HEK293 (cell line): Measurements from ENCODE around the gene CASK.

ENCODE experiments used
- ATF2 ChIP-seq: fragments of 450-650 bp; formaldehyde crosslinking; IDR thresholded peaks from 2 replicates; pipeline ENCODE4 v1.5.1; 2016; ENCODE audit warnings: missing biosample characterization, missing genetic modification characterization, low read depth
- CTCF ChIP-seq: fragments of 450-650 bp; formaldehyde crosslinking; IDR thresholded peaks from 2 replicates; pipeline ENCODE4 v1.5.1; 2016; ENCODE audit warnings: missing biosample characterization, missing genetic modification characterization
- KLF10 ChIP-seq: fragments of 450-650 bp; IDR thresholded peaks from 2 replicates; pipeline ENCODE4 v1.5.1; 2018; ENCODE audit warnings: missing biosample characterization, mild to moderate bottlenecking, missing genetic modification characterization
- MEIS1 ChIP-seq: sonication (generic); formaldehyde crosslinking; IDR thresholded peaks from 2 replicates; pipeline ENCODE4 v1.8.1; 2022; ENCODE audit warnings: missing genetic modification reagents, mild to moderate bottlenecking, borderline replicate concordance
- MYNN ChIP-seq: fragments of 450-650 bp; formaldehyde crosslinking; IDR thresholded peaks from 2 replicates; pipeline ENCODE4 v1.5.1; 2016; ENCODE audit warnings: missing biosample characterization, missing genetic modification characterization, borderline replicate concordance
- TCF7L2 ChIP-seq: IDR thresholded peaks from 2 replicates; pipeline ENCODE4 v1.6.1; 2011; ENCODE audit warnings: low read depth, mild to moderate bottlenecking, inconsistent platforms, low read length, moderate library complexity, borderline replicate concordance
- ZBTB10 ChIP-seq: fragments of 450-650 bp; formaldehyde crosslinking; IDR thresholded peaks from 2 replicates; pipeline ENCODE4 v1.5.1; 2016; ENCODE audit warnings: missing biosample characterization, missing genetic modification characterization
- ZFHX2 ChIP-seq: fragments of 450-650 bp; formaldehyde crosslinking; conservative IDR thresholded peaks from 2 replicates; pipeline ENCODE4 v1.5.1; 2016; ENCODE audit warnings: missing biosample characterization, missing genetic modification characterization
- ZFP3 ChIP-seq: fragments of 450-650 bp; formaldehyde crosslinking; IDR thresholded peaks from 2 replicates; pipeline ENCODE4 v1.5.1; 2016; ENCODE audit warnings: low read depth, missing biosample characterization, missing genetic modification characterization
- ZFP37 ChIP-seq: fragments of 450-650 bp; formaldehyde crosslinking; IDR thresholded peaks from 2 replicates; pipeline ENCODE4 v1.5.1; 2016; ENCODE audit warnings: missing biosample characterization, missing genetic modification characterization
- ZNF138 ChIP-seq: fragments of 450-650 bp; formaldehyde crosslinking; IDR thresholded peaks from 2 replicates; pipeline ENCODE4 v1.5.1; 2016; ENCODE audit warnings: missing biosample characterization, missing genetic modification characterization, borderline replicate concordance
- ZNF423 ChIP-seq: fragments of 450-650 bp; formaldehyde crosslinking; IDR thresholded peaks from 2 replicates; pipeline ENCODE4 v1.5.1; 2016; ENCODE audit warnings: missing biosample characterization, missing genetic modification characterization
- TF ChIP-seq, protein P1 (sequence below): fragments of 450-650 bp; formaldehyde crosslinking; IDR thresholded peaks from 2 replicates; pipeline ENCODE4 v1.5.1; 2016; ENCODE audit warnings: missing biosample characterization, missing genetic modification characterization
- TF ChIP-seq, protein P2 (sequence below): fragments of 450-650 bp; formaldehyde crosslinking; IDR thresholded peaks from 2 replicates; pipeline ENCODE4 v1.5.1; 2016; ENCODE audit warnings: missing biosample characterization, missing genetic modification characterization

GRCh38 chrX:41528784-41529183 is 394.6 kb downstream of the CASK start:
- no peak for TF ChIP-seq ATF2
- no peak for TF ChIP-seq ZFP3
- no peak for TF ChIP-seq ZBTB10 (tag by site-specific recombination)
- no peak for TF ChIP-seq ZFP37 (tag by site-specific recombination)
- no peak for TF ChIP-seq CTCF (tag by site-specific recombination)
- TF ChIP-seq, protein P1, sequence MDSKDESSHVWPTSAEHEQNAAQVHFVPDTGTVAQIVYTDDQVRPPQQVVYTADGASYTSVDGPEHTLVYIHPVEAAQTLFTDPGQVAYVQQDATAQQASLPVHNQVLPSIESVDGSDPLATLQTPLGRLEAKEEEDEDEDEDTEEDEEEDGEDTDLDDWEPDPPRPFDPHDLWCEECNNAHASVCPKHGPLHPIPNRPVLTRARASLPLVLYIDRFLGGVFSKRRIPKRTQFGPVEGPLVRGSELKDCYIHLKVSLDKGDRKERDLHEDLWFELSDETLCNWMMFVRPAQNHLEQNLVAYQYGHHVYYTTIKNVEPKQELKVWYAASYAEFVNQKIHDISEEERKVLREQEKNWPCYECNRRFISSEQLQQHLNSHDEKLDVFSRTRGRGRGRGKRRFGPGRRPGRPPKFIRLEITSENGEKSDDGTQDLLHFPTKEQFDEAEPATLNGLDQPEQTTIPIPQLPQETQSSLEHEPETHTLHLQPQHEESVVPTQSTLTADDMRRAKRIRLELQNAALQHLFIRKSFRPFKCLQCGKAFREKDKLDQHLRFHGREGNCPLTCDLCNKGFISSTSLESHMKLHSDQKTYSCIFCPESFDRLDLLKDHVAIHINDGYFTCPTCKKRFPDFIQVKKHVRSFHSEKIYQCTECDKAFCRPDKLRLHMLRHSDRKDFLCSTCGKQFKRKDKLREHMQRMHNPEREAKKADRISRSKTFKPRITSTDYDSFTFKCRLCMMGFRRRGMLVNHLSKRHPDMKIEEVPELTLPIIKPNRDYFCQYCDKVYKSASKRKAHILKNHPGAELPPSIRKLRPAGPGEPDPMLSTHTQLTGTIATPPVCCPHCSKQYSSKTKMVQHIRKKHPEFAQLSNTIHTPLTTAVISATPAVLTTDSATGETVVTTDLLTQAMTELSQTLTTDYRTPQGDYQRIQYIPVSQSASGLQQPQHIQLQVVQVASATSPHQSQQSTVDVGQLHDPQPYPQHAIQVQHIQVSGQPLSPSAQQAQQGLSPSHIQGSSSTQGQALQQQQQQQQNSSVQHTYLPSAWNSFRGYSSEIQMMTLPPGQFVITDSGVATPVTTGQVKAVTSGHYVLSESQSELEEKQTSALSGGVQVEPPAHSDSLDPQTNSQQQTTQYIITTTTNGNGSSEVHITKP (tag by site-specific recombination), result no peak
- no peak for TF ChIP-seq MYNN (tag by site-specific recombination)
- TF ChIP-seq TCF7L2, result no peak
- TF ChIP-seq, protein P2, sequence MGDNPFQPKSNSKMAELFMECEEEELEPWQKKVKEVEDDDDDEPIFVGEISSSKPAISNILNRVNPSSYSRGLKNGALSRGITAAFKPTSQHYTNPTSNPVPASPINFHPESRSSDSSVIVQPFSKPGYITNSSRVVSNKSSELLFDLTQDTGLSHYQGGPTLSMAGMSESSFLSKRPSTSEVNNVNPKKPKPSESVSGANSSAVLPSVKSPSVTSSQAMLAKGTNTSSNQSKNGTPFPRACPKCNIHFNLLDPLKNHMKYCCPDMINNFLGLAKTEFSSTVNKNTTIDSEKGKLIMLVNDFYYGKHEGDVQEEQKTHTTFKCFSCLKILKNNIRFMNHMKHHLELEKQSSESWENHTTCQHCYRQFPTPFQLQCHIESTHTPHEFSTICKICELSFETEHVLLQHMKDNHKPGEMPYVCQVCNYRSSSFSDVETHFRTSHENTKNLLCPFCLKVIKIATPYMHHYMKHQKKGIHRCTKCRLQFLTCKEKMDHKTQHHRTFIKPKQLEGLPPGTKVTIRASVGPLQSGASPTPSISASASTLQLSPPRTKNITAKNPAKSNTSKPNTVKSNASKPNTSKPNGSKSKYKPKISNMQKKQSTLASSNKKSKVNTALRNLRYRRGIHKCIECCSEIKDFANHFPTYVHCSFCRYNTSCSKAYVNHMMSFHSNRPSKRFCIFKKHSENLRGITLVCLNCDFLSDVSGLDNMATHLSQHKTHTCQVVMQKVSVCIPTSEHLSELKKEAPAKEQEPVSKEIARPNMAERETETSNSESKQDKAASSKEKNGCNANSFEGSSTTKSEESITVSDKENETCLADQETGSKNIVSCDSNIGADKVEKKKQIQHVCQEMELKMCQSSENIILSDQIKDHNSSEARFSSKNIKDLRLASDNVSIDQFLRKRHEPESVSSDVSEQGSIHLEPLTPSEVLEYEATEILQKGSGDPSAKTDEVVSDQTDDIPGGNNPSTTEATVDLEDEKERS, result no peak
- TF ChIP-seq ZFHX2 (tag by site-specific recombination), result no peak
- no peak for TF ChIP-seq ZNF138 (tag by site-specific recombination)
- no peak for TF ChIP-seq MEIS1 (CRISPR knock-in tag)
- no peak for TF ChIP-seq ZNF423
- no peak for TF ChIP-seq KLF10
